NAMALWA (cell line): ENCODE results near the gene SERPINB1.
A peak's percentile ranks its signal among the peaks of the same experiment; 100 is the strongest.

Experiments
- DNase-seq: peaks from one replicate; pipeline ENCODE4 v3.0.0-alpha.2; 2015; ENCODE audit warnings: low spot score

Gene SERPINB1

DNA sequence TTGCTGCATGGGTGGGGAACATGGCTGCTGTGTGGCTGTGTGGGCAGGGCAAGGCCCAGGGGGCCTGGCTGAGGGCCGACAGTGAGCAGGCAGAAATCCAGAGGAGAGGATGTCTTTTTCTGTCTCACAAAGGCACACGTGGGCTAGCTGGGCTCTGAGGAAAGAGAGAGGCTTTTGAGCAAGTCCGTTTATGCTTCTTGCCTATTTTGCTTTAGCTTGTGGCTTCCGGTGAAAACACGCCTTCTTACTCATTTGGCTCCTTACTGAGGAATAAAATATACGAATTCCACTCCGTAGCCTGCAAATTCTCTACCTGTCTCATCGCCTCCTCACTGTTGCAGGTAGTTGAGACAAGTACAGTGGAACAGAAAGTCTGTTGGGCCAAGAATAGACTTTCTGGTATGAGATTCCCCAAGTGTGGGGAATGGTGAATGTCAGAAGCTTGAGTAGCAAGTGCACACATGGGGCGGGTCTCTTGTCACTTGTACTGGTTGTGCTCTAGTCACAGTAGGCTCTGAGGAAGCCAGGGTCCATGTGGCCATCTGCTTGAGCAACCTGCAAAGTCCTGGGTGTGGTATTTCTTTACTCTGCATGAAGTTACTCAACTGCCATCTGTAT is 48.0 kb downstream of the SERPINB1 start:
- no peak for DNase-seq

DNA sequence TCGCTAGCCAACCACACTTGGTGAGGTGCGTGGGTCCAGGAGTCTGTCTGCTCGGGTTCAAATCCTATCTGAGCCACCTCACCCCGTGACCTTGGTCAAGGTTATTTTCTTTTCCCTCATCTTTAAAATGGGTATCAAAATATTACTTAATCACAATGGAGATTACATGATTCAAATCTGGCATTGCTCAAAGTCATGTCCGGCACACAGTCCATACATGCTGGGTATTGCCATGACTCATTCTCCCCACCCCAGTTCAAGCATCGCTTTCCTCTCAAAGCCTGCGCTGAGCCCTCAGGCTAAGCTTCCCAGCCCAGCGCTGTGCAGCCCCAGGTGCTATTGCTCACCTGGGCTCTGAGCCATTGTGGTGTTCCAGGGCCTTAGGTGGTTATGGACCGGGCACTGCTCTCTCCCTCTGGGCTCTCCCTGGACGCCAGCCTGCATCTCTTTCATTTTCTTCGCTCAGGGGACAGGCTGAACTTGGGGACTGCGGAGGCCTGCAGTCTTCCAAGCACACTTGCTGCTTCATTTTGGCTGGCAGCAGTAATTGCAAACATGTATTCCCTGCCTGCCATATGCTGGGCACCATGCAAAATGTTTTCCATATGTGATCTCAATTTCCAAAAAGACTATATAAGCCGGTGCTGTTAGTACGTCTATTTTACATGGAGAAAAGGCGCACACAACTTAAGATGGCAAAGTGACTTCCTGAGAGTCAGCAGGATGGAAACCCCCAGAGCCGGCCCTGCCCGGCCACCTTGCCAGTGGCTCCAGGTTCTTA is 49.1 kb downstream of the SERPINB1 start:
- DNase-seq: no peak

DNA sequence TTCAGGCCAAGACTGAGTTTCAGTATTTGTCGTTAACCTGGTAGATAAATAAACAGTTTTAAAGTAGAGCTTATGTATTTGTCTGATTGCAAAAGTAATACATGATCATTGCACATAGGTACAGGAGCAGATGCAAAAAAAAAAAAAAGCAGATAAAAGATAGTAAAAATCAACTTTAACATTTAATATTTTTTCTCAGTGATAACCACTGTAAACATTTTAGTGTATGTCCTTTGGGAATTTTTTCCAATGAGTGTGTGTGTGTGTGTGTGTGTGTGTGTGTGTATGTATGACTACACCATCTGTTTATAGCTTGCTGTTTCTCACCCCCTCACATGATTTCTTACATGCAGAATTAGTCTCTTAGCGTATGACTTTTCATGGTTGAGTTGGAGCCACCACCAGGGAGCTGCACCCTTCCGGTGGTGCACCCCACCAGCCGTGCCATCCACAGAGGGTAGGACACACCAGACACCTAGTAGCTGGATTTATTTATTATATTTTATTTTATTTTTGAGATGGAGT is 50.2 kb downstream of the SERPINB1 start:
- no peak for DNase-seq

DNA sequence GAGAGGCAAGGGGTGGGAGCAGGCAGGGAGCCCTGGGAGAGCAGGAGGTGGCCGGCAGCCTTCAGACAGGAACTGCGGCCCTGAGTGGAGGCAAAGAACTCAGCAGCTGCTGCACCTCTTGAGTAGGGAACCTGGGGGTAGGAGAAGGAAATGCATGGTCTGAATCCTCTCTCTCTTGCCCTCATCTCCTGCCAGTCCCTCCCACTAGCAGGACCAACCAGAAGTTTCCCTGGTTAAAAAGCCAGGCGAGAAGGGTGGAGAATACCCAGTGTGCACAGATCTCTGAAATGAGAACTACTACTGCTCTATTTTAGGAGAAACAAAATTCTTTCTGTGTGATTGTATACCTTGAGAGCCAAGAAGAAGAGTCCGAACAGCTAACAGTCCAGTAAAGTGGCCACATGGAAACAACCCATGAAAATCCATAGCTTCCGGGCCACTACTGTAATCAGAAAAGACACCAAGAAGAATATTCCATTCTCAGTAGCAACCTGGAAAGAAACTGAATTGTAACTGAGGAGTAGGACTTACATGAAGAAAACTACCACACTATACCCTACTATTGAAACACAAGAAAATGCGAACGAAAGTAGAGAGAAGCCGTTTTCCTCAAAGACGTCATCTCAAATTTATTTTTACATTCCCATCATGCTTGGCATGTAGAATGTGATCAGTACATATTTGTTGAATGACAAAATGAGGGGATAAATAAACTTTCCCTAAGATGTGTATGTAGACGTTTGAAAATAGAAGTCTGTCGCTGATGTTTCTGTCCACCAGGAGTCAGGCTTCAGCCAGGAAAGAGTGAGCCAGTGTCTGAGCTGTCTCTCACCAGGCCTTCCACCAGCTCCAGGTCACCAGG is 50.8 kb downstream of the SERPINB1 start:
- peak; percentile 69 for DNase-seq

DNA sequence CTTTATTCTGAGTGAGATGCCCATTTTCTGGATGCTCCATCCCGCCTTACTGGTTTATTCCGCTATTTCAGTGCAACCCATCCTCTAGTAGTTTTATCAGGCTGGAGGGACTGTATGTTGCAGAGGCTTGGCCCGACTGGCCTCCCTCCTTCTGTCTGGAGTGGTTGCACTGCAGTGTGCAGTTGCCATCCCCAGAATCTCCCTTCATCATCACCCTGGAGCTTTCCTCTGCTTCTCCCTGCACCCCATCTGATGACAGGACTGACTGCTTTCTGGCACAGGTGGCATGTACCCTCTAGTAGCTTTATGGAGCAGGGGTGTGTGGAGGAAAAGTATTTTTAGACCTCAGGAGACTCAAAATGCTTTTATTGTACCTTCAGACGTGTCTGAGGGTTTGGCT is 55.4 kb downstream of the SERPINB1 start:
- no peak for DNase-seq

DNA sequence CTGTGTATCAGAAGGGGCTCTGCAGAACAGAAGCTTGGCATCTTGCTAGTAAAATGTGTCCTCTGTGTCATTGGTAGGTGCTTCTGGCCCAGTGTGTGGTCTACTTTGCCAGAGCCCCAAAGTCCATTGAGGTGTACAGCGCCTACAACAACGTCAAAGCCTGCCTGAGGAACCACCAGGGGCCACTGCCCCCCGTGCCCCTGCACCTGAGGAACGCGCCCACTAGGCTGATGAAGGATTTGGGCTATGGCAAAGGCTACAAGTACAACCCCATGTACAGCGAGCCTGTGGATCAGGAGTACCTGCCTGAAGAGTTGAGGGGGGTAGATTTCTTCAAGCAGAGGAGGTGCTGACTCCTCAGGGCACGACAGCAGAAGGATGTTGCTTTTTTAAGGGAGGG is 56.7 kb downstream of the SERPINB1 start:
- no peak for DNase-seq

DNA sequence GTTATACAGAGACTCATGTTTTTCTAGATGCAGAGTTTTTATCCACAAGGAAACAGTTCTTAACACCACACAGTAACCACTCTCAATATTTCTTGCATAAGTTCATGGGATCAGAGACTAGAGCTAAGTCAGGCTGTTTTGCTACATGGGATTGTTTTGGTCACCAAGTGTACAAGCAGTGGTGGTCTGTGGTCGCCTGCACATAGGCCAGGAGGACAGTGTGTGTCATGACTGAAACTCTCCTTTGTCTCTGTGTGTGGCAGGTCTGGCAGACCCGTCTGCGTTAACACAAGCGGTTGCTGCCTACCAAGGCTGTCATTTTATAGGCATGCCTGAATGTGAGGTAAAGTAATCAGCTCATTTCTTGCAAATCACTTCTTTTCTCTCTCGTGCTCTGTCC is 57.6 kb downstream of the SERPINB1 start:
- DNase-seq: no peak

DNA sequence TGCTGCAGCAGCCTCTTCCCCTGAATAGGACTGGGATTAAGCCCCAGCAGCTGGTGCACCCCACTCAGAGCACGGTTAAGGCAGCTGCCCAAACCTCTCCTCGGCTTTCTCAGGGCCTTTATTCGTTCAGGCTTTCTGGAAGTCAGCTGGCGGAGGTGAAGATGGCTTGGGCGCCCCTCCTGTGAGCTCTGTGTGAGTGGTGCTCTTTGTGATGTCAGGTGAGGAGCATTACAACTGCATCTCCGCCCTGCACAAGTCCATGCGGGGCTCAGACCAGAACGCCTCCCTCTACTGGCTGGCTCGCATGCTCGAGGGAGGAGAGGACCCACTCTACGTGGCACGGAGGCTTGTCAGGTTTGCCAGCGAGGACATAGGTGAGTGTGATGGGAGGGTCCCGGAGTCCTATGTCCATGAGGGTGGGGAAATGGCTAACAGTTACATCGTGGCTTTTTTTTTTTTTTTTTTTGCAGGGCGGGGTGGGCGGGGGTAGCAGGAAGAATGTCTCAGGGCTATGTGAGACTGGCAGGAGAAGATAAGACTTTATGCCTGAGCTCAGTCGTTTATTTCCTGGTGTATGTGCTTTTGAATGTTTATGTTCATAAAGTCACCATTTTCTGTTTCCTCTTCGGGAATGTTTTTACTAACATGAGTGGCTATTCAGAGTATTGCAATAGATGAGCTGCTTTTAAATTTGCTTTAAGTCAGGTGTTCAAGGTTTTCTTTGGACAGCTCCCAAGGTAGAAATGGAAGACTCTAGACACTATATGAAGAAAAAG is 58.3 kb downstream of the SERPINB1 start:
- DNase-seq: no peak

DNA sequence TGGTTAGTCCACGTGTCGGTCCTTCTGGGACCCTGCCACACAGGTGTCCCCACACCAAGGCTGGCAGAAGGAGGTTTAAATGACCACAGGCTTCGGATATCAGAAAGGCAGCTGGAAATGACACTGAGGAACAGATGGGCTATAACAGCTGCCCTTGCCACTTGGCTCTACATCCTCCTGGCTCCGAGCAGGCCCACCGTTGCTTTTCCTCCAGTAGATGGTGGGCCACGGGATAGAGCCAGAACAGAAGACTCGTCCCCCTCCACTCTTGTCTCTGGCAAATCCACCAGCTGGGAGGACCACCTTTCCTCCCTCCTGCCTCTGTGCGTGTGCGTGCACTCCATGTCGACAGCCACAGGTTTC is 58.9 kb downstream of the SERPINB1 start:
- DNase-seq: no peak

DNA sequence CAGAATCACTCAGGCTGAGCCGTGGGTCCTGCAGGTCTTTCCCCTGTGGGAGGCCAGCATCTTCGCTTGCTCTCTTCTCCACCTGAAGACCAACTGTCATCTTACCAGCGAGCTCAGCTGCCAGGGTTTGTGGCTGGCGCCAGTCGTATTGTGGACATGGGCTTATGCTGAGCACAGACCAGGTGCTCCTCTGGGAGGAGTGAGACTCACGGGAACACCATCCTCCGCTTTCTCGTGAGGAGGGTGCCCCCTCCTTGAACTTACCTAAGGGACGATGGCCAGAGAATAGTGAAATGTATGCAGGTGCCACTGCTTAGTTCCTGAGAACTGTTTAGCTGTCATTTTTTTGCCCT is 59.3 kb downstream of the SERPINB1 start:
- no peak for DNase-seq
